GM12878 (cell line): ENCODE results near the gene ZNF407. TPM values are rescaled to one million over a fixed set of nuclear protein-coding genes. Genes with fewer than 3 reads are reported as not detected.

ENCODE experiments used
- CEBPB ChIP-seq, 2 experiments: fragments of 150-350 bp in 1 of 2; IDR thresholded peaks; 2 replicates each; pipeline ENCODE4 v1.6.1; 2012 to 2014; ENCODE audit warnings: low read depth in 2 of 2, low read length in 2 of 2, borderline replicate concordance in 1 of 2, inconsistent platforms in 1 of 2
- NFXL1 ChIP-seq: fragments of 450-650 bp; IDR thresholded peaks from 2 replicates; pipeline ENCODE4 v1.6.1; 2017; ENCODE audit warnings: antibody characterized with exemption, mild to moderate bottlenecking, borderline replicate concordance
- NFYA ChIP-seq: IDR thresholded peaks from 2 replicates; pipeline ENCODE4 v1.6.1; 2011; ENCODE audit warnings: low read depth, mild to moderate bottlenecking, low read length, improper control_type of control experiment, borderline replicate concordance
- PAX5 ChIP-seq: IDR thresholded peaks from 2 replicates; pipeline ENCODE4 v1.6.1; 2011; ENCODE audit warnings: low read depth, low read length, borderline replicate concordance
- STAT1 ChIP-seq: fragments of 450-650 bp; conservative IDR thresholded peaks from 2 replicates; pipeline ENCODE4 v1.6.1; 2014; ENCODE audit warnings: antibody characterized with exemption, mild to moderate bottlenecking
- YBX1 ChIP-seq: fragments of 450-650 bp; IDR thresholded peaks from 2 replicates; pipeline ENCODE4 v1.6.1; 2016; ENCODE audit warnings: antibody characterized with exemption
- ZNF207 ChIP-seq: fragments of 450-650 bp; IDR thresholded peaks from 2 replicates; pipeline ENCODE4 v1.6.1; 2014; ENCODE audit warnings: antibody characterized with exemption, mild to moderate bottlenecking, borderline replicate concordance
- polyA plus RNA-seq, 11 experiments: library from polyadenylated mRNA; depleted of rRNA in 4 of 11; unstranded in 6 of 11; stranded (reverse) in 5 of 11; fragments of >200 nt; fragmentation: Nextera tagmentation in 4 of 11; fragmentation: Illumina TruSeq in 1 of 11; extraction: Ambion mirVana in 4 of 11; extraction: Trizol in 1 of 11; gene quantifications; 1 replicate in 1 of 11; 2 replicates in 10 of 11; pipeline versions ENCODE4 v1.2.1 to v1.2.3, GENCODE V29; 2011 to 2016; ENCODE audit warnings: inconsistent platforms in 2 of 11, missing spikeins in 2 of 11, low read depth in 1 of 11
- total RNA-seq, 4 experiments: library from RNA; depleted of rRNA in 3 of 4; stranded (reverse); fragments of >200 nt in 3 of 4; fragmentation: Illumina TruSeq in 1 of 4; extraction: Trizol in 1 of 4; gene quantifications; 2 replicates each; pipeline versions ENCODE4 v1.2.1 to v1.2.3, GENCODE V29; 2013 to 2021
- TF ChIP-seq, protein P1 (sequence below): fragments of 450-650 bp; formaldehyde crosslinking; IDR thresholded peaks from 2 replicates; pipeline ENCODE4 v1.4.0; 2022; ENCODE audit warnings: mild to moderate bottlenecking, moderate library complexity
- TF ChIP-seq, protein P2 (sequence below): fragments of 450-650 bp; IDR thresholded peaks from 2 replicates; pipeline ENCODE4 v1.6.1; 2017; ENCODE audit warnings: mild to moderate bottlenecking, moderate library complexity

The ZNF407 gene
- total and polyA plus RNA-seq, 10 of the 15 experiments (the other 5 are each of a cell fraction or from before 2014, with no cell fraction given) = 0.69 to 11.6 (median 5.3) TPM

DNA sequence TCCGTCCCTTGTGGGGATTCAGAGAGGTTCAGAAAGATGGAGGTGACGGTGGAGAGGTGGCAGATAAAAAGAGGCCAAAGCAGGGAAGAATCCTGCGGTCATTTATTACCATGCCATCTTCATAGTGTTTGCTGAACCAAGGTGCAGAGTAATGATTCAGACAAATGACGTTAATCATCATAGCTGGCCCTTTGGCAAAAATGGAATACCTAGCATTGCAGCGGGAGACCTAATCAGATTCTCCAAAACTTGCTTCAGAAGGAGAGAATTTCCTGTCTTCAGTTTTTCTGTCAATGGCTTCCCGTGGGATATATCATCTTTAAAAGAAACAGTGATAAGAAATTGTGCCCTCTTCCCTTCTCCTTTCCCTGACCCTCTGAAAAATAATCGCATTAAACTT, 435.8 kb downstream of the ZNF407 start (continued):
- TF ChIP-seq, protein P1, sequence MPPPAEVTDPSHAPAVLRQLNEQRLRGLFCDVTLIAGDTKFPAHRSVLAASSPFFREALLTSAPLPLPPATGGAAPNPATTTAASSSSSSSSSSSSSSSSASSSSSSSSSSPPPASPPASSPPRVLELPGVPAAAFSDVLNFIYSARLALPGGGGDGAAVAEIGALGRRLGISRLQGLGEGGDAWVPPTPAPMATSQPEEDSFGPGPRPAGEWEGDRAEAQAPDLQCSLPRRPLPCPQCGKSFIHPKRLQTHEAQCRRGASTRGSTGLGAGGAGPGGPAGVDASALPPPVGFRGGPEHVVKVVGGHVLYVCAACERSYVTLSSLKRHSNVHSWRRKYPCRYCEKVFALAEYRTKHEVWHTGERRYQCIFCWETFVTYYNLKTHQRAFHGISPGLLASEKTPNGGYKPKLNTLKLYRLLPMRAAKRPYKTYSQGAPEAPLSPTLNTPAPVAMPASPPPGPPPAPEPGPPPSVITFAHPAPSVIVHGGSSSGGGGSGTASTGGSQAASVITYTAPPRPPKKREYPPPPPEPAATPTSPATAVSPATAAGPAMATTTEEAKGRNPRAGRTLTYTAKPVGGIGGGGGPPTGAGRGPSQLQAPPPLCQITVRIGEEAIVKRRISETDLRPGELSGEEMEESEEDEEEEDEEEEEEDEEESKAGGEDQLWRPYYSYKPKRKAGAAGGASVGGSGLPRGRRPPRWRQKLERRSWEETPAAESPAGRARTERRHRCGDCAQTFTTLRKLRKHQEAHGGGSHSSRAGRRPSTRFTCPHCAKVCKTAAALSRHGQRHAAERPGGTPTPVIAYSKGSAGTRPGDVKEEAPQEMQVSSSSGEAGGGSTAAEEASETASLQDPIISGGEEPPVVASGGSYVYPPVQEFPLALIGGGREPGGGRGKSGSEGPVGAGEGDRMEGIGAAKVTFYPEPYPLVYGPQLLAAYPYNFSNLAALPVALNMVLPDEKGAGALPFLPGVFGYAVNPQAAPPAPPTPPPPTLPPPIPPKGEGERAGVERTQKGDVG (CRISPR knock-in tag) = no peak
- TF ChIP-seq YBX1 = no peak
- TF ChIP-seq CEBPB (IDR thresholded peaks at IDR 0.05; ENCODE audit: borderline replicate concordance in 1 of 2, low read depth in 2 of 2, low read length in 2 of 2) = no peak
- TF ChIP-seq, protein P2, sequence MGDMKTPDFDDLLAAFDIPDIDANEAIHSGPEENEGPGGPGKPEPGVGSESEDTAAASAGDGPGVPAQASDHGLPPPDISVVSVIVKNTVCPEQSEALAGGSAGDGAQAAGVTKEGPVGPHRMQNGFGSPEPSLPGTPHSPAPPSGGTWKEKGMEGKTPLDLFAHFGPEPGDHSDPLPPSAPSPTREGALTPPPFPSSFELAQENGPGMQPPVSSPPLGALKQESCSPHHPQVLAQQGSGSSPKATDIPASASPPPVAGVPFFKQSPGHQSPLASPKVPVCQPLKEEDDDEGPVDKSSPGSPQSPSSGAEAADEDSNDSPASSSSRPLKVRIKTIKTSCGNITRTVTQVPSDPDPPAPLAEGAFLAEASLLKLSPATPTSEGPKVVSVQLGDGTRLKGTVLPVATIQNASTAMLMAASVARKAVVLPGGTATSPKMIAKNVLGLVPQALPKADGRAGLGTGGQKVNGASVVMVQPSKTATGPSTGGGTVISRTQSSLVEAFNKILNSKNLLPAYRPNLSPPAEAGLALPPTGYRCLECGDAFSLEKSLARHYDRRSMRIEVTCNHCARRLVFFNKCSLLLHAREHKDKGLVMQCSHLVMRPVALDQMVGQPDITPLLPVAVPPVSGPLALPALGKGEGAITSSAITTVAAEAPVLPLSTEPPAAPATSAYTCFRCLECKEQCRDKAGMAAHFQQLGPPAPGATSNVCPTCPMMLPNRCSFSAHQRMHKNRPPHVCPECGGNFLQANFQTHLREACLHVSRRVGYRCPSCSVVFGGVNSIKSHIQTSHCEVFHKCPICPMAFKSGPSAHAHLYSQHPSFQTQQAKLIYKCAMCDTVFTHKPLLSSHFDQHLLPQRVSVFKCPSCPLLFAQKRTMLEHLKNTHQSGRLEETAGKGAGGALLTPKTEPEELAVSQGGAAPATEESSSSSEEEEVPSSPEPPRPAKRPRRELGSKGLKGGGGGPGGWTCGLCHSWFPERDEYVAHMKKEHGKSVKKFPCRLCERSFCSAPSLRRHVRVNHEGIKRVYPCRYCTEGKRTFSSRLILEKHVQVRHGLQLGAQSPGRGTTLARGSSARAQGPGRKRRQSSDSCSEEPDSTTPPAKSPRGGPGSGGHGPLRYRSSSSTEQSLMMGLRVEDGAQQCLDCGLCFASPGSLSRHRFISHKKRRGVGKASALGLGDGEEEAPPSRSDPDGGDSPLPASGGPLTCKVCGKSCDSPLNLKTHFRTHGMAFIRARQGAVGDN = no peak
- no peak for TF ChIP-seq STAT1
- no peak for TF ChIP-seq PAX5
- no peak for TF ChIP-seq NFYA
- no peak for TF ChIP-seq NFXL1
- no peak for TF ChIP-seq ZNF207
